ENCODE data around the gene N4BP2L2. TPM values are rescaled to one million over a fixed set of nuclear protein-coding genes. Genes with fewer than 3 reads are reported as not detected.

N4BP2L2 gene
- total and polyA plus RNA-seq, 2 of the 13 experiments (the other 11 are each of a cell fraction or from before 2014, with no cell fraction given), result 58.9 to 81.2 TPM

DNA sequence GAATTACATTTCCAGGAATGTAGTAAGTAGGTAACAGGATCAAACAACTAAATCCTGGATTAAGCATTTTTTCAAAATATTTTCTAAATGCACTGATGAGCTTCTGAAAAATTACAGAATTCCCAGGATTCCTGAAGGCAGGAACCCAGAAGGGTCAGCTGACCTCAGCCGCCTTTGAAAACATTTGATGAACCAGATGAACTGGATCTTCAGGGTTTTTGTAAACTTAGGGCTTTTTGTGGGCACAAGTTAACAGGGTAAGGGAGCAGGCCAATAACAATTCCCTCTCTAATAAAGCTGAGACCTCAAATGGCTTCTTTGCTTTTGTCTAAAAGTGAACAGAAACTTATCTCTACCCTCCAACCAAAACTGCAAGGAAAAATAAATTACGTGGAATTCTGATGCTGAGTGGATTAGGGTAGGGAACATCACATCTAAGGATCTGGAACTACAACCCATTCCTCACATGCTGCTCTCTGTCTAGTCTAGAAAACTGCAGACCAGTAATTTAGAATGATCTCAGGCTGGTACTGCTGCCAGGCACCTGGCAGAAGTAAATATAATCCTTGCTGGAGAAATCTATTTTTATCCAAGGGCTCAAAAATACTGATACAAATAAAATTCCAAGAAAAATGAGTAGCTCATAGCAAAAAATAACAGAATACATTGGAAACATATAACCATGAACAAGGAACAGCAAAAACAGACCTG, 62.4 kb downstream of the N4BP2L2 start:
- no peak overlapping the region for H3K27ac ChIP-seq (ENCODE audit: extremely low read length, insufficient read depth, low read length)

More for the DNA sequence above, 62.4 kb downstream of the N4BP2L2 start:
- TF ChIP-seq ARNTL (CRISPR knock-in tag; IDR thresholded peaks at IDR 0.05) (no peak), CBX5 (CRISPR knock-in tag; IDR thresholded peaks at IDR 0.05; ENCODE audit: borderline replicate concordance) (no peak), NCOA1 (CRISPR knock-in tag; IDR thresholded peaks at IDR 0.05) (no peak), HOXA5 (CRISPR knock-in tag; IDR thresholded peaks at IDR 0.05) (no peak), SATB2 (CRISPR knock-in tag; IDR thresholded peaks at IDR 0.05) (no peak), ZNF891 (CRISPR knock-in tag; IDR thresholded peaks at IDR 0.05) (no peak), ZFP1 (CRISPR knock-in tag; IDR thresholded peaks at IDR 0.05) (no peak), KLF13 (CRISPR knock-in tag; IDR thresholded peaks at IDR 0.05) (no peak), BRD4 (CRISPR knock-in tag; IDR thresholded peaks at IDR 0.05) (no peak), ISL2 (CRISPR knock-in tag; IDR thresholded peaks at IDR 0.05) (no peak), CCAR2 (optimal IDR thresholded peaks at IDR 0.05; ENCODE audit: low read depth, low read length) (no peak), ZNF383 (CRISPR knock-in tag; IDR thresholded peaks at IDR 0.05; ENCODE audit: borderline replicate concordance) (no peak), ZNF207 (IDR thresholded peaks at IDR 0.05; ENCODE audit: borderline replicate concordance) (no peak)
- TF ChIP-seq, protein P1, sequence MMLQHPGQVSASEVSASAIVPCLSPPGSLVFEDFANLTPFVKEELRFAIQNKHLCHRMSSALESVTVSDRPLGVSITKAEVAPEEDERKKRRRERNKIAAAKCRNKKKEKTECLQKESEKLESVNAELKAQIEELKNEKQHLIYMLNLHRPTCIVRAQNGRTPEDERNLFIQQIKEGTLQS (CRISPR knock-in tag; IDR thresholded peaks at IDR 0.05), result no peak
- TF ChIP-seq, protein P2, sequence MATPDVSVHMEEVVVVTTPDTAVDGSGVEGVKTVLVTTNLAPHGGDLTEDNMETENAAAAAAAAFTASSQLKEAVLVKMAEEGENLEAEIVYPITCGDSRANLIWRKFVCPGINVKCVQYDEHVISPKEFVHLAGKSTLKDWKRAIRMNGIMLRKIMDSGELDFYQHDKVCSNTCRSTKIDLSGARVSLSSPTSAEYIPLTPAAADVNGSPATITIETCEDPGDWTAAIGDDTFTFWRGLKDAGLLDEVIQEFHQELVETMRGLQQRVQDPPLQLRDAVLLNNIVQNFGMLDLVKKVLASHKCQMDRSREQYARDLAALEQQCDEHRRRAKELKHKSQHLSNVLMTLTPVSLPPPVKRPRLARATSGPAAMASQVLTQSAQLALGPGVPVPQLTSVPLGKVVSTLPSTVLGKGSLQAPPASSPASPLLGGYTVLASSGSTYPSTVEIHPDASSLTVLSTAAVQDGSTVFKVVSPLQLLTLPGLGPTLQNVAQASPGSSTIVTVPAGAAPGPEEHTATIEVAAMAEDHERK (CRISPR knock-in tag; IDR thresholded peaks at IDR 0.05; ENCODE audit: low read depth), result no peak
- Histone ChIP-seq H3K36me3 (replicated peaks in 1 of 2; ENCODE audit: control insufficient read depth in 1 of 2, insufficient read depth in 2 of 2, low read length in 2 of 2) (no peaks in the 10 kb centered on the region), H2AFZ (ENCODE audit: low read length) (no peak overlapping the region), H3K79me2 (ENCODE audit: insufficient read depth, low read length) (no peaks in the 10 kb centered on the region), H4K20me1 (ENCODE audit: insufficient read depth, low read length) (no peaks in the 10 kb centered on the region), H3K4me3 (replicated peaks in 1 of 3; ENCODE audit: insufficient read depth in 1 of 3, low read depth in 2 of 3, low read length in 3 of 3) (no peak overlapping the region), H3K9ac (ENCODE audit: insufficient read depth, low read depth, low read length) (no peak overlapping the region), H3K4me1 (ENCODE audit: insufficient read depth, low read length) (no peaks in the 10 kb centered on the region), H3K27me3 (ENCODE audit: control insufficient read depth in 1 of 2, insufficient read depth in 2 of 2, low read length in 2 of 2) (no peaks in the 10 kb centered on the region), H3K9me3 (ENCODE audit: low read length) (no peaks in the 10 kb centered on the region), H3K4me2 (ENCODE audit: low read depth, low read length) (no peak overlapping the region)
- ATAC-seq (no peak), FAIRE-seq (no peak), DNase-seq (ENCODE audit: low spot score) (no peak)
- in situ Hi-C loops (cut with HindIII; ENCODE audit: extremely low pct_ligation_motif_present, low pct_unique_long_range_greater_than_20kb) (no loop called here), intact Hi-C loops (cut with micrococcal nuclease; ENCODE audit: unreplicated experiment) (no loop called here)
- ChIA-PET POLR2A (no interaction called here), CTCF (ENCODE audit: low intra/inter-chr PET ratio, low total read pairs) (no interaction called here)
- BruUV-seq (replicated peaks), result no TSS peak
- WGBS (ENCODE audit: low lambda C conversion rate), result 93% methylated on average over 2 of the region's 2 CpGs
